ENCODE data around the gene GOLIM4. TPM values are rescaled to one million over a fixed set of nuclear protein-coding genes. Genes with fewer than 3 reads are reported as not detected.
A peak's percentile ranks its signal among the peaks of the same experiment; 100 is the strongest.

Gene GOLIM4
- total and polyA plus RNA-seq, 2 of the 13 experiments (the other 11 are each of a cell fraction or from before 2014, with no cell fraction given) = 10.9 to 47.7 TPM

- ChIA-PET CTCF (ENCODE audit: low intra/inter-chr PET ratio, low total read pairs) (no interaction called here), POLR2A (no interaction called here)
- intact Hi-C loops (cut with micrococcal nuclease; ENCODE audit: unreplicated experiment) (no loop called here), in situ Hi-C loops (cut with HindIII; ENCODE audit: extremely low pct_ligation_motif_present, low pct_unique_long_range_greater_than_20kb) (no loop called here)
- Histone ChIP-seq H3K9ac (ENCODE audit: insufficient read depth, low read depth, low read length) (no peak overlapping the region), H3K79me2 (ENCODE audit: insufficient read depth, low read length) (peaks cover 32% of the 10 kb centered on the region), H4K20me1 (ENCODE audit: insufficient read depth, low read length) (no peaks in the 10 kb centered on the region), H2AFZ (ENCODE audit: low read length) (no peak overlapping the region), H3K4me3 (replicated peaks in 1 of 3; ENCODE audit: insufficient read depth in 1 of 3, low read depth in 2 of 3, low read length in 3 of 3) (no peak overlapping the region), H3K36me3 (replicated peaks in 1 of 2; ENCODE audit: control insufficient read depth in 1 of 2, insufficient read depth in 2 of 2, low read length in 2 of 2) (0 out of 5 replicates have a peak, but pooled peaks cover 0 to 4% of the 10 kb centered on the region in 2 experiments), H3K27ac (ENCODE audit: extremely low read length, insufficient read depth, low read length) (no peak overlapping the region), H3K9me3 (ENCODE audit: low read length) (peaks cover 10% of the 10 kb centered on the region; the same call in 1 of the 2 replicates), H3K4me2 (ENCODE audit: low read depth, low read length) (no peak overlapping the region), H3K27me3 (ENCODE audit: control insufficient read depth in 1 of 2, insufficient read depth in 2 of 2, low read length in 2 of 2) (no peaks in the 10 kb centered on the region), H3K4me1 (ENCODE audit: insufficient read depth, low read length) (peaks cover 28% of the 10 kb centered on the region)
- TF ChIP-seq MAFF (IDR thresholded peaks at IDR 0.05; ENCODE audit: low read depth, low read length) (peak; percentile 100), ZNF276 (CRISPR knock-in tag; IDR thresholded peaks at IDR 0.05; ENCODE audit: low read depth) (no peak), ZNF513 (CRISPR knock-in tag; conservative IDR thresholded peaks at IDR 0.05) (no peak), ZBTB46 (CRISPR knock-in tag; IDR thresholded peaks at IDR 0.05; ENCODE audit: borderline replicate concordance) (no peak), MAFG (CRISPR knock-in tag; IDR thresholded peaks at IDR 0.05) (0 out of 2 replicates have a peak, but pooled peaks have one; percentile 59), MAFK (conservative IDR thresholded peaks at IDR 0.05 in 1 of 2, IDR thresholded peaks at IDR 0.05 in 1 of 2; ENCODE audit: low read length in 2 of 2) (peak; percentile 99 to 100)
- FAIRE-seq (no peak), DNase-seq (ENCODE audit: low spot score) (no peak), ATAC-seq (no peak)
- BruUV-seq (replicated peaks) = no TSS peak
- 75% methylated on average over 2 of the region's 2 CpGs for WGBS (ENCODE audit: low lambda C conversion rate)
Measured at GRCh38 chr3:168058481-168058880, 37.2 kb downstream of the GOLIM4 start.

Data from HepG2 (cell line).